Suprapubic skin (tissue), 4 donors: ENCODE measurements around the gene GAL3ST1. TPM values are rescaled to one million over a fixed set of nuclear protein-coding genes. Genes with fewer than 3 reads are reported as not detected.

Experiments
- DNase-seq, 2 donors: peaks; one replicate each; pipeline ENCODE4 v3.0.0-alpha.2; 2019; ENCODE audit warnings: low spot score in 2 of 2
- H3K27ac ChIP-seq: fragments of 200-600 bp; sonication (generic); one replicate; pipeline ENCODE4 v1.5.1; 2019
- H3K27me3 ChIP-seq: fragments of 200-600 bp; sonication (generic); one replicate; pipeline ENCODE4 v1.5.1; 2019
- H3K36me3 ChIP-seq: fragments of 200-600 bp; sonication (generic); one replicate; pipeline ENCODE4 v1.5.1; 2019
- H3K4me1 ChIP-seq: fragments of 200-600 bp; sonication (generic); one replicate; pipeline ENCODE4 v1.5.1; 2019
- H3K4me3 ChIP-seq: fragments of 200-600 bp; sonication (generic); one replicate; pipeline ENCODE4 v1.5.1; 2019; ENCODE audit warnings: mild to moderate bottlenecking
- H3K9me3 ChIP-seq: fragments of 200-600 bp; sonication (generic); one replicate; pipeline ENCODE4 v1.5.1; 2019
- EP300 ChIP-seq: sonication (generic); formaldehyde crosslinking; IDR thresholded peaks from one replicate; pipeline ENCODE4 v1.6.1; 2017; ENCODE audit warnings: antibody characterized with exemption
- POLR2A ChIP-seq, 2 donors: fragments of 450-650 bp; IDR thresholded peaks; one replicate each; pipeline ENCODE4 v1.6.1; 2017; ENCODE audit warnings: antibody characterized with exemption in 2 of 2, mild to moderate bottlenecking in 2 of 2, moderate library complexity in 2 of 2
- POLR2AphosphoS5 ChIP-seq, 3 donors: sonication (generic); formaldehyde crosslinking; IDR thresholded peaks; one replicate each; pipeline ENCODE4 v1.6.1; 2017; ENCODE audit warnings: antibody characterized with exemption in 3 of 3
- WGBS: methylation state at CpG from one replicate; pipeline ENCODE4 v1.1.5; 2018; 5-methylcytosine and 5-hydroxymethylcytosine counted together
- total RNA-seq, 4 donors: library from RNA; depleted of rRNA; stranded (reverse); fragments of >200 nt; gene quantifications; one replicate each; pipeline ENCODE4 v1.1.0, GENCODE V29; 2016
- TF ChIP-seq, protein P1 (sequence below), 2 donors: fragments of 200-600 bp in 1 of 2; fragments of 450-650 bp in 1 of 2; sonication (generic) in 1 of 2; IDR thresholded peaks; one replicate each; pipeline ENCODE4 v1.5.1; 2016 to 2019; ENCODE audit warnings: antibody characterized with exemption in 2 of 2, mild to moderate bottlenecking in 1 of 2, moderate library complexity in 1 of 2

GAL3ST1 gene
- total RNA-seq, 4 donors from 2014 or later, result 1.2 to 3.7 (median 2.4) TPM

DNA sequence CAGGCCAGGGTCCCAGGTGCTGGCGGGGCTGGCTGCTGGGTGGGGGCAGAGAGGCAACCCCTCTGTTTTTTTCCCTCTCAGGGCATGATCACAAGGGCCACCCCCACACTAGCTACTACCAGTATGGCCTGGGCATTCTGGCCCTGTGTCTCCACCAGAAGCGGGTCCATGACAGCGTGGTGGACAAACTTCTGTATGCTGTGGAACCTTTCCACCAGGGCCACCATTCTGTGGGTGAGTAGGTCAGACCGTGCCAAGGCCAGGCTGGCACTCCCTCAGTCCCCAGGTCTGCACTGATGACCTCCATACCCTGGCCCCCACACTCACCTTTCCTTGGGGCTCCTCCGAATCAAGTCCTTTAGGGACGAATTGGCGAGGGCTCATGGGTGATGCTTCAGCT, 39.8 kb upstream of the GAL3ST1 start:
- no peak for TF ChIP-seq POLR2AphosphoS5 (IDR thresholded peaks at IDR 0.05)
- no peak for TF ChIP-seq POLR2A (IDR thresholded peaks at IDR 0.05)
- TF ChIP-seq EP300, result no peak
- TF ChIP-seq, protein P1, sequence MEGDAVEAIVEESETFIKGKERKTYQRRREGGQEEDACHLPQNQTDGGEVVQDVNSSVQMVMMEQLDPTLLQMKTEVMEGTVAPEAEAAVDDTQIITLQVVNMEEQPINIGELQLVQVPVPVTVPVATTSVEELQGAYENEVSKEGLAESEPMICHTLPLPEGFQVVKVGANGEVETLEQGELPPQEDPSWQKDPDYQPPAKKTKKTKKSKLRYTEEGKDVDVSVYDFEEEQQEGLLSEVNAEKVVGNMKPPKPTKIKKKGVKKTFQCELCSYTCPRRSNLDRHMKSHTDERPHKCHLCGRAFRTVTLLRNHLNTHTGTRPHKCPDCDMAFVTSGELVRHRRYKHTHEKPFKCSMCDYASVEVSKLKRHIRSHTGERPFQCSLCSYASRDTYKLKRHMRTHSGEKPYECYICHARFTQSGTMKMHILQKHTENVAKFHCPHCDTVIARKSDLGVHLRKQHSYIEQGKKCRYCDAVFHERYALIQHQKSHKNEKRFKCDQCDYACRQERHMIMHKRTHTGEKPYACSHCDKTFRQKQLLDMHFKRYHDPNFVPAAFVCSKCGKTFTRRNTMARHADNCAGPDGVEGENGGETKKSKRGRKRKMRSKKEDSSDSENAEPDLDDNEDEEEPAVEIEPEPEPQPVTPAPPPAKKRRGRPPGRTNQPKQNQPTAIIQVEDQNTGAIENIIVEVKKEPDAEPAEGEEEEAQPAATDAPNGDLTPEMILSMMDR (IDR thresholded peaks at IDR 0.05), result no peak
- peaks cover 41% of the 10 kb centered on the region for H3K36me3 ChIP-seq

DNA sequence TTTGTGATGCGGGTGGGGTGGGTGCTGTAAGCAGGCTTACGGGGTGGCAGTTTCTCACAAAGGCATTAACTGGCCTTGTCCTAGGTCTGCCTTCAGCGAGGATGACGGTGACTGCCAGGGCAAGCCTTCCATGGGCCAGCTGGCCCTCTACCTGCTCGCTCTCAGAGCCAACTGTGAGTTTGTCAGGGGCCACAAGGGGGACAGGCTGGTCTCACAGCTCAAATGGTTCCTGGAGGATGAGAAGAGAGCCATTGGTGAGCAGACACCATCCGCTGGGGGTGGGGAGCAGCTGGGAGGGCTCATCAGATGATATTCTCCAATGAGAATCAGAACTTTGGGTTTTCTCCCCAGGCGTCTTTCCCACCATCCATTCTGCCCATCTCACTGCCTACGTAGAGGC, 38.3 kb upstream of the GAL3ST1 start:
- H3K4me3 ChIP-seq, result no peak overlapping the region
- H3K27me3 ChIP-seq, result no peaks in the 10 kb centered on the region
- no peaks in the 10 kb centered on the region for H3K9me3 ChIP-seq
- TF ChIP-seq POLR2AphosphoS5 (IDR thresholded peaks at IDR 0.05), result no peak
- TF ChIP-seq, protein P1 (IDR thresholded peaks at IDR 0.05), result no peak
- no peak for DNase-seq
- H3K27ac ChIP-seq, result no peak overlapping the region
- H3K4me1 ChIP-seq, result peaks cover 24% of the 10 kb centered on the region
- 95% methylated on average over 7 of the region's 8 CpGs for WGBS
- peaks cover 35% of the 10 kb centered on the region for H3K36me3 ChIP-seq

More for the DNA sequence above, 39.8 kb upstream of the GAL3ST1 start:
- Histone ChIP-seq H3K27ac (no peak overlapping the region), H3K4me1 (peaks cover 10% of the 10 kb centered on the region), H3K27me3 (no peaks in the 10 kb centered on the region), H3K4me3 (no peak overlapping the region), H3K9me3 (no peaks in the 10 kb centered on the region)
- WGBS, result 90% methylated on average over 5 of the region's 7 CpGs
- DNase-seq, result no peak

DNA sequence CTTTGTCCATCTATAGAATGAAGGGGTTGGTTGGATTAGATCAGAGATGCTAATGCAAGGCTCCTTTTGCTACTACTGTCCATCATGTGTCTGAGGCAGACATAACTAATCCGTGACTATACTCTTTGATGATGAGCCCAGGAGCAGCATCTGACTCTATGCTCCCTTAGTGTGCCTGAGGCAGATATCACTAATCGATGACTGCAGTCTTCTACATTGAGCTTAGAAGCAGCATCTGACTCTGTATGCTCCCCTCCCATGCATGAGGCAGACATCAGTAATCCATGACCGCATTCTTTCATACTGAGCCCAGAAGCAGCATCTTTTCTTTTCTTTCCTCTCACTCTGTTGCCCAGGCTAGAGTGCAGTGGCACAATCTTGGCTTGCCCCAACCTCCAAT, 36.7 kb upstream of the GAL3ST1 start:
- 91% methylated on average over 3 of the region's 3 CpGs for WGBS
- no peak overlapping the region for H3K4me3 ChIP-seq
- TF ChIP-seq POLR2A (IDR thresholded peaks at IDR 0.05), result no peak
- TF ChIP-seq EP300, result no peak
- TF ChIP-seq POLR2AphosphoS5 (IDR thresholded peaks at IDR 0.05), result no peak
- H3K4me1 ChIP-seq, result peaks cover 39% of the 10 kb centered on the region
- H3K27ac ChIP-seq, result no peak overlapping the region
- DNase-seq, result no peak
- no peaks in the 10 kb centered on the region for H3K9me3 ChIP-seq
- H3K27me3 ChIP-seq, result no peaks in the 10 kb centered on the region
- peaks cover 27% of the 10 kb centered on the region for H3K36me3 ChIP-seq

DNA sequence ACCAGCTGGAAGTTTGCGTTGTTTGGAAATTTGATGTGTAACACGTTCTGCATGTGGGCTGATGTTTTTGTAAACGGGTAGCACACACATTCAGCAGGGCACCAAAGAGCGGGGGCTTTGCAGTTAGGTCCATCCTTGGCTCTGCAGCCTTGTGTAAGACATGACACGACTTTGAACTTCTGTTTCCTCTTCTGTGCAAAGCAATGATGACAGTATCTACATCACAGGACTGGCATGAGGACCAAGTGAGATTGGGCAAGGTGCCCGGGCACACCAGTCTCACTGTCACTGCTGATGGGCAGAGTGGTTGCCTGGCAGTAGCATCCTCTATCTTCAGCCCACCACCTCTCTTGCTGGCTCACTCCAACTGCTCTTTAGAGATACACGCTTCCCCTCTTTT, 35.8 kb upstream of the GAL3ST1 start:
- 81% methylated on average over 6 of the region's 7 CpGs for WGBS
- no peak overlapping the region for H3K27ac ChIP-seq
- peaks cover 25% of the 10 kb centered on the region for H3K36me3 ChIP-seq
- H3K9me3 ChIP-seq, result no peaks in the 10 kb centered on the region
- no peaks in the 10 kb centered on the region for H3K27me3 ChIP-seq
- no peak for DNase-seq
- H3K4me1 ChIP-seq, result peaks cover 48% of the 10 kb centered on the region
- no peak overlapping the region for H3K4me3 ChIP-seq
- no peak for TF ChIP-seq POLR2AphosphoS5 (IDR thresholded peaks at IDR 0.05)
- TF ChIP-seq, protein P1 (IDR thresholded peaks at IDR 0.05), result no peak
- no peak for TF ChIP-seq POLR2A (IDR thresholded peaks at IDR 0.05)
- TF ChIP-seq EP300, result no peak

DNA sequence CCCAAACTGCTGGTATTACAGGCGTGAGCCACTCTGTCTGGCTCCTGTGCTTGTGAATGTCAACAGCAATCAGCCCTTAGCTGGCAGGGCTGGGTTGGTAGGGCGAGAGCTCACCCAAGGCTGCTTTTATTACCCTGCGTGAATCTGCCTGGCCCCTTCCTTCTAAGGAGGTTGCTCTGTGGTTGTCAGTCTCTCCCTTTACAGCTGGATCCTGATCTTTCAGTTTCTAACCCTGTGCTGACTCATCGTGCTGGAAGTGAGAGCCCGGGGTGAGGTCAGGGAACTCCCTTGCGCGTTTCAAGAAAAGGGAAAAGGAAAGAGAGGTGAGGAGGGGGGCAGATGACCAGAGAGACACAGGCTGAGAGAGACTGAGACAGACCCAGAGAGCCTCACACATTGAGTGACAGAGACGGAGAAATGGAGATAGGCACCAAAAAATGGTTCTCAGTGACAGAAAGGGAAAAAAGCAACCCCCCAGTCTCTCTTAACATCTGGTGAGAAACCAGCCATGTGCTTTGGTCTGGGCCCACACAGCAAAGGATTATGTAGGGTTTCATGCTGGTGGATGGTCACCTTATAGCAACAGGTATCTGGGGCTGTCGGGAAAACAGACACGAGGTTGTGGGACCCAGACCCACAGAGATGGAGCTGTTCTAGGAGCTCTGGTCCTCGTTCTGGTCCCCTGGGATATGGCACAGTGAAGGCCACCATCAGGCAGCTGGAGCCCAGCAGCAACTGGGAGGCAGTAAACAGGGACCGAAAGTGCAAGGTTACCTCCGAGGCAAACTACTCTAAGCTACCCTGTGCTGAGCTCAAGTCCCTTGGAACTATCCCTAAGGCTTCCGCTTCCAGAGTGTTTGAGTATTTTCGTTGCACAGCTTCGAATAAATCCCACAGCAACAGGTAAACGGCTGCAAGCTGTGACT, 35.1 kb upstream of the GAL3ST1 start:
- WGBS, result 53% methylated on average over 17 of the region's 17 CpGs
- peak overlapping the region; percentile 8 for H3K4me3 ChIP-seq
- no peak for DNase-seq

More for the DNA sequence above, 35.1 kb upstream of the GAL3ST1 start:
- H3K27me3 ChIP-seq, result no peaks in the 10 kb centered on the region
- H3K4me1 ChIP-seq, result peaks cover 48% of the 10 kb centered on the region
- no peaks in the 10 kb centered on the region for H3K9me3 ChIP-seq
- H3K36me3 ChIP-seq, result peaks cover 21% of the 10 kb centered on the region
- TF ChIP-seq POLR2AphosphoS5 (IDR thresholded peaks at IDR 0.05) (no peak), EP300 (no peak), POLR2A (IDR thresholded peaks at IDR 0.05) (no peak)
- TF ChIP-seq, protein P1 (IDR thresholded peaks at IDR 0.05), result no peak
- H3K27ac ChIP-seq, result peak overlapping the region; percentile 32
